Measurements from ENCODE around the gene PHETA2. TPM values are rescaled to one million over a fixed set of nuclear protein-coding genes. Genes with fewer than 3 reads are reported as not detected.

The PHETA2 gene
- 10 to 100 TPM in 1 of 4 donors, 1 to 10 TPM in 3; 4.9 to 11.6 (median 9.2) TPM for polyA plus RNA-seq
- long read RNA-seq, donor 1, partial matches to known transcripts, result 0 of 4 reads
- long read RNA-seq, donor 1, other reads (novel, unspliced or antisense), result 0 of 4 reads
- long read RNA-seq, donor 2, partial matches to known transcripts, result 0 of 1 reads
- long read RNA-seq, donor 2, other reads (novel, unspliced or antisense), result 0 of 1 reads
- long read RNA-seq, donor 3, partial matches to known transcripts, result 0 of 2 reads
- long read RNA-seq, donor 3, other reads (novel, unspliced or antisense), result 0 of 2 reads
- long read RNA-seq, donor 4, partial matches to known transcripts, result 0 of 1 reads
- long read RNA-seq, donor 4, other reads (novel, unspliced or antisense), result 0 of 1 reads
- long read RNA-seq, donor 5, partial matches to known transcripts, result 0 of 2 reads
- long read RNA-seq, donor 5, other reads (novel, unspliced or antisense), result 0 of 2 reads
- long read RNA-seq, donor 6, partial matches to known transcripts, result 0 of 2 reads
- long read RNA-seq, donor 6, other reads (novel, unspliced or antisense), result 0 of 2 reads
- long read RNA-seq, donor 7, partial matches to known transcripts, result 0 of 3 reads
- long read RNA-seq, donor 7, other reads (novel, unspliced or antisense), result 0 of 3 reads
- long read RNA-seq, donor 8, partial matches to known transcripts, result 0 of 1 reads
- long read RNA-seq, donor 8, other reads (novel, unspliced or antisense), result 0 of 1 reads
- long read RNA-seq, donor 9, result 0 reads
- long read RNA-seq, donor 10, transcript PHETA2-201 (3 exons, 2,335 nt), result major isoform, 7 of 7 reads
- long read RNA-seq, donor 10, partial matches to known transcripts, result 0 of 7 reads
- long read RNA-seq, donor 10, other reads (novel, unspliced or antisense), result 0 of 7 reads

GRCh38 chr22:42074132-42074811, at the start of gene PHETA2:
Gene PHETA2, plus strand, starts transcription at chr22:42074248. Its CDS starts 3,046 bp downstream, at chr22:42077294.
- WGBS, 3 donors, result 1% methylated on average over 32 to 55 of the region's 55 CpGs
- Histone ChIP-seq H3K9me3 (ENCODE audit: control insufficient read depth in 2 of 2, insufficient read depth in 1 of 2, low read depth in 1 of 2, low read length in 1 of 2) (no peaks in the 10 kb centered on the region), H3K4me1 (ENCODE audit: control insufficient read depth in 3 of 3, insufficient read depth in 2 of 3, low read depth in 1 of 3, low read length in 2 of 3) (peaks cover 3 to 48% (median 11%) of the 10 kb centered on the region in 3 donors), H3K27ac (ENCODE audit: low read depth in 1 of 3, low read length in 2 of 3) (peak within 1 kb of the TSS; percentile 69 to 88 (median 76)), H3K36me3 (ENCODE audit: control insufficient read depth in 3 of 3, insufficient read depth in 2 of 3, low read depth in 1 of 3, low read length in 3 of 3) (peaks cover 0 to 30% (median 0%) of the 10 kb centered on the region in 3 donors), H3K27me3 (ENCODE audit: control insufficient read depth in 3 of 3, insufficient read depth in 3 of 3, low read length in 3 of 3) (no peaks in the 10 kb centered on the region), H3K4me3 (ENCODE audit: low read depth in 1 of 3, low read length in 3 of 3) (peak within 1 kb of the TSS; percentile 51 to 63 (median 62))
- peak; percentile 30 to 78 for DNase-seq
- FAIRE-seq, result no peak

GRCh38 chr22:42025421-42025820, 48.6 kb upstream of the PHETA2 start:
- H3K9me3 ChIP-seq (ENCODE audit: control insufficient read depth in 2 of 2, insufficient read depth in 1 of 2, low read depth in 1 of 2, low read length in 1 of 2), result no peaks in the 10 kb centered on the region
- H3K36me3 ChIP-seq (ENCODE audit: control insufficient read depth in 3 of 3, insufficient read depth in 2 of 3, low read depth in 1 of 3, low read length in 3 of 3), result no peaks in the 10 kb centered on the region
- no peak overlapping the region for H3K4me3 ChIP-seq (ENCODE audit: low read depth in 1 of 3, low read length in 3 of 3)
- no peak overlapping the region for H3K27ac ChIP-seq (ENCODE audit: low read depth in 1 of 3, low read length in 2 of 3)
- H3K27me3 ChIP-seq (ENCODE audit: control insufficient read depth in 3 of 3, insufficient read depth in 3 of 3, low read length in 3 of 3), result no peaks in the 10 kb centered on the region
- WGBS, 3 donors, result 60 to 80% (median 68%) methylated on average over 1 of the region's 1 CpG
- peaks cover 0 to 7% (median 0%) of the 10 kb centered on the region in 3 donors for H3K4me1 ChIP-seq (ENCODE audit: control insufficient read depth in 3 of 3, insufficient read depth in 2 of 3, low read depth in 1 of 3, low read length in 2 of 3)
- FAIRE-seq (no peak), DNase-seq (no peak)

GRCh38 chr22:42026705-42027104, 47.3 kb upstream of the PHETA2 start:
- Histone ChIP-seq H3K27ac (ENCODE audit: low read depth in 1 of 3, low read length in 2 of 3) (no peak overlapping the region), H3K4me3 (ENCODE audit: low read depth in 1 of 3, low read length in 3 of 3) (no peak overlapping the region), H3K36me3 (ENCODE audit: control insufficient read depth in 3 of 3, insufficient read depth in 2 of 3, low read depth in 1 of 3, low read length in 3 of 3) (no peaks in the 10 kb centered on the region), H3K9me3 (ENCODE audit: control insufficient read depth in 2 of 2, insufficient read depth in 1 of 2, low read depth in 1 of 2, low read length in 1 of 2) (no peaks in the 10 kb centered on the region), H3K4me1 (ENCODE audit: control insufficient read depth in 3 of 3, insufficient read depth in 2 of 3, low read depth in 1 of 3, low read length in 2 of 3) (peaks cover 0 to 7% (median 0%) of the 10 kb centered on the region in 3 donors), H3K27me3 (ENCODE audit: control insufficient read depth in 3 of 3, insufficient read depth in 3 of 3, low read length in 3 of 3) (no peaks in the 10 kb centered on the region)
- FAIRE-seq, result no peak
- DNase-seq, result no peak
- 87 to 92% (median 91%) methylated on average over 10 of the region's 10 CpGs for WGBS, 3 donors

- peak in 1 of 2 donors; percentile 16 for DNase-seq
- no peak for FAIRE-seq
- WGBS, 3 donors, result 91 to 94% (median 93%) methylated on average over 5 of the region's 5 CpGs
These were observed 40.5 kb upstream of the PHETA2 start for GRCh38 chr22:42033263-42034181.

GRCh38 chr22:42035256-42035655, 38.8 kb upstream of the PHETA2 start:
- no peak overlapping the region for H3K4me3 ChIP-seq (ENCODE audit: low read depth in 1 of 3, low read length in 3 of 3)
- no peak overlapping the region for H3K27ac ChIP-seq (ENCODE audit: low read depth in 1 of 3, low read length in 2 of 3)
- H3K9me3 ChIP-seq (ENCODE audit: control insufficient read depth in 2 of 2, insufficient read depth in 1 of 2, low read depth in 1 of 2, low read length in 1 of 2), result peaks cover 3 to 19% of the 10 kb centered on the region in 2 donors
- DNase-seq (no peak), FAIRE-seq (no peak)
- H3K36me3 ChIP-seq (ENCODE audit: control insufficient read depth in 3 of 3, insufficient read depth in 2 of 3, low read depth in 1 of 3, low read length in 3 of 3), result no peaks in the 10 kb centered on the region
- 85 to 94% (median 91%) methylated on average over 7 to 8 of the region's 8 CpGs for whole genome bisulfite sequencing, 3 donors
- no peaks in the 10 kb centered on the region for H3K27me3 ChIP-seq (ENCODE audit: control insufficient read depth in 3 of 3, insufficient read depth in 3 of 3, low read length in 3 of 3)
- H3K4me1 ChIP-seq (ENCODE audit: control insufficient read depth in 3 of 3, insufficient read depth in 2 of 3, low read depth in 1 of 3, low read length in 2 of 3), result no peaks in the 10 kb centered on the region

More at GRCh38 chr22:42033263-42034181, 40.5 kb upstream of the PHETA2 start:
- Histone ChIP-seq H3K36me3 (ENCODE audit: control insufficient read depth in 3 of 3, insufficient read depth in 2 of 3, low read depth in 1 of 3, low read length in 3 of 3) (no peaks in the 10 kb centered on the region), H3K9me3 (ENCODE audit: control insufficient read depth in 2 of 2, insufficient read depth in 1 of 2, low read depth in 1 of 2, low read length in 1 of 2) (peaks cover 3 to 19% of the 10 kb centered on the region in 2 donors), H3K4me1 (ENCODE audit: control insufficient read depth in 3 of 3, insufficient read depth in 2 of 3, low read depth in 1 of 3, low read length in 2 of 3) (no peaks in the 10 kb centered on the region), H3K27me3 (ENCODE audit: control insufficient read depth in 3 of 3, insufficient read depth in 3 of 3, low read length in 3 of 3) (no peaks in the 10 kb centered on the region), H3K27ac (ENCODE audit: low read depth in 1 of 3, low read length in 2 of 3) (no peak overlapping the region), H3K4me3 (ENCODE audit: low read depth in 1 of 3, low read length in 3 of 3) (no peak overlapping the region)

GRCh38 chr22:42039271-42039670, 34.8 kb upstream of the PHETA2 start:
- Histone ChIP-seq H3K27me3 (ENCODE audit: control insufficient read depth in 3 of 3, insufficient read depth in 3 of 3, low read length in 3 of 3) (no peaks in the 10 kb centered on the region), H3K27ac (ENCODE audit: low read depth in 1 of 3, low read length in 2 of 3) (no peak overlapping the region), H3K36me3 (ENCODE audit: control insufficient read depth in 3 of 3, insufficient read depth in 2 of 3, low read depth in 1 of 3, low read length in 3 of 3) (no peaks in the 10 kb centered on the region), H3K4me1 (ENCODE audit: control insufficient read depth in 3 of 3, insufficient read depth in 2 of 3, low read depth in 1 of 3, low read length in 2 of 3) (no peaks in the 10 kb centered on the region), H3K4me3 (ENCODE audit: low read depth in 1 of 3, low read length in 3 of 3) (no peak overlapping the region), H3K9me3 (ENCODE audit: control insufficient read depth in 2 of 2, insufficient read depth in 1 of 2, low read depth in 1 of 2, low read length in 1 of 2) (peaks cover 0 to 22% of the 10 kb centered on the region in 2 donors)
- WGBS, 3 donors, result 93 to 94% (median 93%) methylated on average over 5 of the region's 5 CpGs
- DNase-seq, result no peak
- no peak for FAIRE-seq

GRCh38 chr22:42041784-42042183, 32.3 kb upstream of the PHETA2 start:
- no peak overlapping the region for H3K27ac ChIP-seq (ENCODE audit: low read depth in 1 of 3, low read length in 2 of 3)
- H3K4me1 ChIP-seq (ENCODE audit: control insufficient read depth in 3 of 3, insufficient read depth in 2 of 3, low read depth in 1 of 3, low read length in 2 of 3), result no peaks in the 10 kb centered on the region
- peaks cover 0 to 18% of the 10 kb centered on the region in 2 donors for H3K9me3 ChIP-seq (ENCODE audit: control insufficient read depth in 2 of 2, insufficient read depth in 1 of 2, low read depth in 1 of 2, low read length in 1 of 2)
- H3K27me3 ChIP-seq (ENCODE audit: control insufficient read depth in 3 of 3, insufficient read depth in 3 of 3, low read length in 3 of 3), result no peaks in the 10 kb centered on the region
- no peak for FAIRE-seq
- no peak for DNase-seq
- no peaks in the 10 kb centered on the region for H3K36me3 ChIP-seq (ENCODE audit: control insufficient read depth in 3 of 3, insufficient read depth in 2 of 3, low read depth in 1 of 3, low read length in 3 of 3)
- H3K4me3 ChIP-seq (ENCODE audit: low read depth in 1 of 3, low read length in 3 of 3), result no peak overlapping the region
